Neural progenitor cell (in vitro differentiated cells): ENCODE results near the gene FARSA. TPM values are rescaled to one million over a fixed set of nuclear protein-coding genes. Genes with fewer than 3 reads are reported as not detected.

Experiments
- DNase-seq: peaks from one replicate; pipeline ENCODE4 v3.0.0-alpha.2; 2016; ENCODE audit warnings: low spot score
- H2AFZ ChIP-seq: fragments of 200-600 bp; sonication (generic); replicated peaks from 2 replicates; pipeline ENCODE4 v1.6.1; 2016; ENCODE audit warnings: antibody characterized with exemption
- H3F3A ChIP-seq: fragments of 200-600 bp; sonication (generic); 2 replicates; pipeline ENCODE4 v1.6.1; 2016; ENCODE audit warnings: antibody characterized with exemption, low read depth
- H3K27ac ChIP-seq: fragments of 200-600 bp; sonication (generic); 2 replicates; pipeline ENCODE4 v1.5.1; 2016; ENCODE audit warnings: mild to moderate bottlenecking
- H3K27me3 ChIP-seq: fragments of 200-600 bp; sonication (generic); 2 replicates; pipeline ENCODE4 v1.6.1; 2016; ENCODE audit warnings: mild to moderate bottlenecking, moderate library complexity
- H3K36me3 ChIP-seq: fragments of 200-600 bp; sonication (generic); 2 replicates; pipeline ENCODE4 v1.5.1; 2016
- H3K4me1 ChIP-seq: fragments of 200-600 bp; sonication (generic); 2 replicates; pipeline ENCODE4 v1.6.1; 2016; ENCODE audit warnings: mixed run types
- H3K4me2 ChIP-seq: fragments of 200-600 bp; sonication (generic); 2 replicates; pipeline ENCODE4 v1.6.1; 2016
- H3K4me3 ChIP-seq: fragments of 200-600 bp; sonication (generic); 2 replicates; pipeline ENCODE4 v1.5.1; 2016
- H3K79me2 ChIP-seq: fragments of 200-600 bp; sonication (generic); 2 replicates; pipeline ENCODE4 v1.6.1; 2016; ENCODE audit warnings: low read depth
- H3K9ac ChIP-seq: fragments of 200-600 bp; sonication (generic); 2 replicates; pipeline ENCODE4 v1.6.1; 2016
- H3K9me3 ChIP-seq: fragments of 200-600 bp; sonication (generic); 2 replicates; pipeline ENCODE4 v1.5.1; 2016; ENCODE audit warnings: low read depth
- H4K20me1 ChIP-seq: fragments of 200-600 bp; sonication (generic); 2 replicates; pipeline ENCODE4 v1.6.1; 2016; ENCODE audit warnings: low read depth
- H3K27ac Mint-ChIP-seq: 3 replicates; pipeline ENCODE4 v1.8.0; 2021; ENCODE audit warnings: mixed read lengths
- H3K27me3 Mint-ChIP-seq: 2 replicates; pipeline ENCODE4 v1.8.0; 2022; ENCODE audit warnings: low read depth, mild to moderate bottlenecking, inconsistent platforms, moderate library complexity, mixed read lengths; ENCODE audit not compliant: insufficient read depth
- H3K36me3 Mint-ChIP-seq: 3 replicates; pipeline ENCODE4 v1.8.0; 2021; ENCODE audit warnings: mixed read lengths
- H3K4me1 Mint-ChIP-seq: 3 replicates; pipeline ENCODE4 v1.8.0; 2021; ENCODE audit warnings: mixed read lengths
- H3K4me3 Mint-ChIP-seq: 3 replicates; pipeline ENCODE4 v1.8.0; 2021; ENCODE audit warnings: mild to moderate bottlenecking, moderate library complexity, mixed read lengths
- H3K9me3 Mint-ChIP-seq: 3 replicates; pipeline ENCODE4 v1.8.0; 2020; ENCODE audit warnings: mixed read lengths
- EZH2 ChIP-seq: fragments of 200-600 bp; sonication (generic); IDR thresholded peaks from 2 replicates; pipeline ENCODE4 v1.6.1; 2017; ENCODE audit warnings: antibody characterized with exemption, mild to moderate bottlenecking, moderate library complexity
- EZH2phosphoT487 ChIP-seq: fragments of 200-600 bp; sonication (generic); IDR thresholded peaks from 2 replicates; pipeline ENCODE4 v1.6.1; 2017; ENCODE audit warnings: antibody characterized with exemption
- total RNA-seq: library from RNA; depleted of rRNA; stranded (reverse); fragments of >200 nt; gene quantifications from 2 replicates; pipeline ENCODE4 v1.2.3, GENCODE V29; 2015; ENCODE audit warnings: low replicate concordance
- TF ChIP-seq, protein P1 (sequence below): fragments of 200-600 bp; sonication (generic); IDR thresholded peaks from 2 replicates; pipeline ENCODE4 v1.5.1; 2017; ENCODE audit warnings: antibody characterized with exemption, mild to moderate bottlenecking

FARSA gene
- total RNA-seq, 1 donor from 2014 or later: 21.4 TPM

DNA sequence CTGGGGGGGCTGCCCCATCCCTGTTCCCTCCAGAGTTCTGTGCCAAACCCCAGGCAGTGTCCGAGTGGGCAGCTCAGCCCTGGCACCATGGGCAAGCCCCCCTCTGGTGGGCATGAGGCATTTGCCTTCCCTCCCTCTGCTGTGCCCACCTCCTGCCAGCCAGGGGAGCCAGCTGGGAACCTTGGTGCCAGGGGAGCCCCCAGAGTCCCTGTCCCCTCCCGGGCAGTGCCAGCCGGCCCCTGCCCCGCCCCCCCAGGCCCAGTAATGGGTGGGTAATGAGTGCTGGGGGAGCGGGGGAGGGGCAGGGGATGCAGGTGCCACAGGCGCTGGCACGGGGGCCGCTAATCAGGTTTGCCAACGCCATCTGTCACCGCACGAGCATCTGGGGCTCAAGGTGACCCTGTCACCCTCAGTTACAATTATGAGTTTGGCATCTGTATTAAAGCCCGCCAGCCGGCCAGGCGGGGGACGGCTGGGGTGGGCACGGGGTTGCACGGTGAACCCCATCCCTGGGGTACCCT is 41.8 kb upstream of the FARSA start:
- Histone ChIP-seq H2AFZ (no peak overlapping the region), H3K36me3 (no peaks in the 10 kb centered on the region), H3K27ac (no peak overlapping the region), H3K9ac (no peak overlapping the region), H3K9me3 (no peaks in the 10 kb centered on the region), H3K4me1 (no peaks in the 10 kb centered on the region), H3K27me3 (peaks cover 16% of the 10 kb centered on the region), H3K79me2 (no peaks in the 10 kb centered on the region), H3F3A (no peaks in the 10 kb centered on the region), H4K20me1 (no peaks in the 10 kb centered on the region), H3K4me3 (no peak overlapping the region), H3K4me2 (no peak overlapping the region)
- no peak overlapping the region for H3K27ac Mint-ChIP-seq
- no peak overlapping the region for H3K4me3 Mint-ChIP-seq
- H3K36me3 Mint-ChIP-seq: no peaks in the 10 kb centered on the region
- no peak for DNase-seq
- H3K9me3 Mint-ChIP-seq: no peaks in the 10 kb centered on the region
- peaks cover 26% of the 10 kb centered on the region for H3K27me3 Mint-ChIP-seq
- peaks cover 5% of the 10 kb centered on the region for H3K4me1 Mint-ChIP-seq
- TF ChIP-seq, protein P1, sequence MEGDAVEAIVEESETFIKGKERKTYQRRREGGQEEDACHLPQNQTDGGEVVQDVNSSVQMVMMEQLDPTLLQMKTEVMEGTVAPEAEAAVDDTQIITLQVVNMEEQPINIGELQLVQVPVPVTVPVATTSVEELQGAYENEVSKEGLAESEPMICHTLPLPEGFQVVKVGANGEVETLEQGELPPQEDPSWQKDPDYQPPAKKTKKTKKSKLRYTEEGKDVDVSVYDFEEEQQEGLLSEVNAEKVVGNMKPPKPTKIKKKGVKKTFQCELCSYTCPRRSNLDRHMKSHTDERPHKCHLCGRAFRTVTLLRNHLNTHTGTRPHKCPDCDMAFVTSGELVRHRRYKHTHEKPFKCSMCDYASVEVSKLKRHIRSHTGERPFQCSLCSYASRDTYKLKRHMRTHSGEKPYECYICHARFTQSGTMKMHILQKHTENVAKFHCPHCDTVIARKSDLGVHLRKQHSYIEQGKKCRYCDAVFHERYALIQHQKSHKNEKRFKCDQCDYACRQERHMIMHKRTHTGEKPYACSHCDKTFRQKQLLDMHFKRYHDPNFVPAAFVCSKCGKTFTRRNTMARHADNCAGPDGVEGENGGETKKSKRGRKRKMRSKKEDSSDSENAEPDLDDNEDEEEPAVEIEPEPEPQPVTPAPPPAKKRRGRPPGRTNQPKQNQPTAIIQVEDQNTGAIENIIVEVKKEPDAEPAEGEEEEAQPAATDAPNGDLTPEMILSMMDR: no peak
- TF ChIP-seq EZH2: no peak
- TF ChIP-seq EZH2phosphoT487: no peak

DNA sequence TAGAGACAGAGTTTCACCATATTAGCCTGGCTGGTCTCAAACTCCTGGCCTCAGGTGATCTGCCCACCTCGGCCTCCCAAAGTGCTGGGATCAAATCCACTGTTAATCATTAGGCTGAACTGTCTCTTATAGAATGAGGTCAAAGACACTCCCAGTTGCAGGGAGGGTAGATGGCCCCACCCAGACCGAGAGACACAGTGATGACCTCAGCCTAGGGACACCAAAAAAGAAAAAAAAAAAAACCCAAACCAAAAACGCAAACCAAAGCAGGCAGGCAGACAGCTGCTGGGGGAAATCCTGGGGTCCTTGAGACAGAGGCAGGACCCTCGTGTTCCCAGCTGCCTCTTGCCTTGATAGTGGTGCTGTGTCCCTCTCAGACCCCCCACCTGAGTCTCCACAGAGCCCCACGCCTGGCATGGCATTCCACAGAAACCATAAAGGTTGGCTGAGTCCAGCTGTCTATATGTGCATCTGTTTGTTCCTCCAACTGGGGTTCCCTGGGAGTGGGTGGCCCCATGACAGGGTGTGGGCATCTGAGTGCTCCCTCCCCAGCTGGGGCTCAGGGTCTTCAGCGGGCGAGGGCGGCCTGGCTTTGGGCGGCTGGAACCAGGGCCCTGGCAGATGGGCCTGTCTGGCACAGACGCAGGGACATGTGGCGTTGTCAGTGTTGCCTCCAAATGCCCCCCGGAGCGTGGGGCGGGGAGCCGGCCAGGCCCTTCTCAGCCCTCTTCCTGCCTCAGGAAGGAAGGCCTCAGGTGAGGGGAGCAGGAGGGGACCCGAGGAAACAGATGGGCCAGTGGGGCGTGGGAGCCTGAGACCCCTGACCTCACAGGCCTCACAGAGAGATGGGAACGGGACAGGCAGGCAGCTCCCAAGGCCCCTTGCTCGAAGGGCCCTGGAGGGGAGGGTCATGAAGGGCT is 41.0 kb upstream of the FARSA start:
- H3K27me3 ChIP-seq: peaks cover 9% of the 10 kb centered on the region
- no peak overlapping the region for H3K4me2 ChIP-seq
- peaks cover 10% of the 10 kb centered on the region for H3K4me1 Mint-ChIP-seq
- no peak overlapping the region for H3K9ac ChIP-seq
- H3K27me3 Mint-ChIP-seq: peaks cover 26% of the 10 kb centered on the region
- no peaks in the 10 kb centered on the region for H3K36me3 Mint-ChIP-seq
- H3K4me3 ChIP-seq: no peak overlapping the region
- no peak overlapping the region for H3K4me3 Mint-ChIP-seq
- H3K9me3 ChIP-seq: no peaks in the 10 kb centered on the region
- H2AFZ ChIP-seq: no peak overlapping the region
- no peaks in the 10 kb centered on the region for H3K79me2 ChIP-seq
- TF ChIP-seq, protein P1: no peak
- TF ChIP-seq EZH2phosphoT487: no peak
- TF ChIP-seq EZH2: no peak
- no peak overlapping the region for H3K27ac Mint-ChIP-seq
- no peaks in the 10 kb centered on the region for H3K9me3 Mint-ChIP-seq
- no peaks in the 10 kb centered on the region for H4K20me1 ChIP-seq
- H3K4me1 ChIP-seq: no peaks in the 10 kb centered on the region
- H3F3A ChIP-seq: no peaks in the 10 kb centered on the region
- DNase-seq: no peak
- H3K27ac ChIP-seq: no peak overlapping the region
- no peaks in the 10 kb centered on the region for H3K36me3 ChIP-seq

DNA sequence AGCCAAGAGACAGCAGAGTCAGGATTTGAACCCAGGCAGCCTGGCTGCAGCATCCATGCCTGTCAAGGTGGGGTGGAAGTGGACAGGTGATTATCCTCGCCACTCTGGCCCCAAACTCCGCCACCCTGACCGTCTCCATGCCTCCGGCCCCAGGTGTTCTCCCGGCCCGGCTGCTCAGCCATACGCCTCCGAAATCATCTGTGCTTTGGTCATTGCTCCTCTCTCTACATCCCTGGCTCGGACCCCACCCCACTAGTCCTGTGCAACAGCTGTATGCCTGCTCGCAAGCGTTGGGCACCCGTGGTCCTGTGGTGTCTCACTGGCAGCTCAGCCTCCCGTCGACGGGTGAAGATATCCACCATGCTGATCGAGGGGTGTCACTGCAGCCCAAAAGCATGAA is 39.7 kb upstream of the FARSA start:
- Histone ChIP-seq H3K4me1 (no peaks in the 10 kb centered on the region), H3K9ac (no peak overlapping the region), H2AFZ (no peak overlapping the region), H3F3A (no peaks in the 10 kb centered on the region), H3K9me3 (no peaks in the 10 kb centered on the region), H3K36me3 (no peaks in the 10 kb centered on the region), H3K79me2 (no peaks in the 10 kb centered on the region), H3K4me2 (no peak overlapping the region), H4K20me1 (no peaks in the 10 kb centered on the region), H3K27ac (no peak overlapping the region), H3K4me3 (no peak overlapping the region), H3K27me3 (no peaks in the 10 kb centered on the region)
- TF ChIP-seq EZH2phosphoT487: no peak
- TF ChIP-seq, protein P1: no peak
- no peak for TF ChIP-seq EZH2
- no peak overlapping the region for H3K27ac Mint-ChIP-seq
- H3K36me3 Mint-ChIP-seq: no peaks in the 10 kb centered on the region
- no peak for DNase-seq
- H3K4me3 Mint-ChIP-seq: no peak overlapping the region
- H3K27me3 Mint-ChIP-seq: peaks cover 20% of the 10 kb centered on the region
- H3K9me3 Mint-ChIP-seq: no peaks in the 10 kb centered on the region
- peaks cover 10% of the 10 kb centered on the region for H3K4me1 Mint-ChIP-seq
